HT-29 (cell line): ENCODE results near the gene CEP57. TPM values are rescaled to one million over a fixed set of nuclear protein-coding genes. Genes with fewer than 3 reads are reported as not detected.

Experiments
- DNase-seq: peaks from one replicate; pipeline ENCODE4 v3.0.0-alpha.2; 2015; ENCODE audit warnings: low spot score
- total RNA-seq: library from RNA; depleted of rRNA; stranded (reverse); fragments of >200 nt; shearing (Covaris generic); gene quantifications from 2 replicates; pipeline ENCODE4 v1.2.3, GENCODE V29; 2014; rRNA removed

CEP57 gene
- total RNA-seq: 24.8 and 26.0 TPM in 2 replicates

DNA sequence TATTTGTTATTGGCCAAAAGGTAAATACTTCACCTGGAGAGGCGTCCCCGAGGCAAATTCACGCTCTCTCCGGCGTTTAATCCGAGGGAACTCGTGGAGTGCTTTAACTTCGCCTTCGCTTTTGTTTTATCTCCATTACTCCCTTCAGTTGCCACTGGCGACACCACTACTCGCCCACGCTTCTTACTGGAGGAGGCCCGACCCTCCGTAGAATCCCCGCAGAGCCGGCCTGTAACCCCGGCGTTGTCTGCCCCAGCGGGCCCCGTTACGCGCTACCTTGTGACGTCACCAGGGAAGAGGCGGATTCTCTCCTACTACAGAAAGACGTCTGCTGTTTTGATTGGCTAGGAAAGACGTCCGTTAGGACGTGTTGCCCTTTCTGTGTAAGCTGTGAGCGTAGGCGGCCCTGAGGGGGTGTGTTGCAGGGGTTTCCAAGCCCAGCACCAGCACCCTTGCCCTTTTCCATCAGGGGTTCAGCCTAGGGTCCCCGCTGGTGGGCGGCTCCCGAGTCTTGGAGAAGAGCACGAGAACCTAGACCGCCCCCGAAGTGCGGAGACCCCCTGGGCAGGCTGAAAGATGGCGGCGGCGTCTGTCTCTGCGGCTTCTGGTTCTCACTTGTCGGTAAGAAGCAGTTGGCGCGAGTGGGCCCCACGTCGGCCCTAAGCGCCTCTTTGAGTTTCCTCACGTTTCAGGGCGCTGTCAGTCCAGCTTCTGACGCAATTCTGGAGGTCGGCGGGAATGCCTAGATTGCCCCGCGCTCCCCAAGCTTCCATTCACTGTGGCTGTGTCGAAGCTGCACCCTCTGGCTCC, at the start of gene CEP57:
TSS of gene CEP57 (plus strand) at position 376 of the 810 bp plus-strand sequence. CDS start at position 577, 201 bp downstream.
- DNase-seq: peak; percentile 98

DNA sequence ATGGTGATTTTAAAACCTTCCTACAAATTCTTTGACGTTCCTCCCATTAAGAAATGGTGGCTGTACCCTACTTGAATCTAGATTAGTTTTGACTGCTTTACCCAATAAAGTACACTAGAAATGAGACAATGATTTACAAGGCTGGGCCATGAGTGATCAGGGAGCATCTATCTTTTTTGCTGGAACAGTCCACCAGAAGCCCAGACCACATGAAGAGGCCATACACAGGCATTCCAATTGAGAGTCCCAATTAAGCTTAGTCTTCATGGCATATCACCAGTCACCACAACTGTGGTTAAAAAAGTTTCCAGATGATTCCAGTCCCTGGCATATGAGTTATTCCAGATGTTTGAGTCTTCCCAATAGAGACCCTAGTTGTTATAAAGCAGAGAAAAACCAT, 40.2 kb upstream of the CEP57 start:
- DNase-seq: no peak

DNA sequence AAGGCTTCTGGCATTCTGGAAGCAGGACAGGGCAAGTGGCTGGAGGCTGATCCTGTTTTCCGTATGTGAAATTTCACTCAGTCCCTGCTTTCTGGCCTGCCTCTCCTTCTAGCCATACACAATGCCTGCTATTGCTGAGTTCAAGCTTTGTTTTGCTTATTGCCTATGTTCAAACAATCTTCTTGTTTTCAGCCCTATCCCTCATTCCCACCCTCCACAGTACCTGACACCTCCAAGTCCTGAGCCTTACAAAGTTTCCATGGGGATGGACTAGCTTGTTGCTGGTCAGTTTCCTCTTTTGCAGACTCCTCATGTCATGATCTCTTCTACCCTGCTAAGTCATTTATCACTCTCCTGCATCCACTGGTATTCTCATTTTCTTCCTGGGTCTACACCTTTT, 38.8 kb upstream of the CEP57 start:
- no peak for DNase-seq

DNA sequence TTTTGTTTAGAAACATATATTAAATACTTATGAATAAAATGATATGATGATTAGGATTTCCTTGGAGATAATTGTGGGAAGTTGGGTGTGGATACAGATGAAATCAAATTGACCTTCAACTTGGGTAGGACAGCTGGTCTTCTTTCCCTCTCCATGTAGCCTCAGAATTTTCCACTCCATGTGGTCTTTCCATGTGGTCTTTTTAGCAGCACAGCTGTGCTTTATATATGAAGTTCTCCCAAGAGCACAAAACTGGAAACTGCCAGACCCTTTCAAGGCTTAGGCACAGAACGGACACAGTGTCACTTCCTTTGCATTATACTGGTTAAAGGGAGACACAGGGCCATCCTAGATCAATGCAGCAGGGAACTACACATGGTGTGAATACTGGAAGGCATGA, 29.4 kb upstream of the CEP57 start:
- DNase-seq: no peak

DNA sequence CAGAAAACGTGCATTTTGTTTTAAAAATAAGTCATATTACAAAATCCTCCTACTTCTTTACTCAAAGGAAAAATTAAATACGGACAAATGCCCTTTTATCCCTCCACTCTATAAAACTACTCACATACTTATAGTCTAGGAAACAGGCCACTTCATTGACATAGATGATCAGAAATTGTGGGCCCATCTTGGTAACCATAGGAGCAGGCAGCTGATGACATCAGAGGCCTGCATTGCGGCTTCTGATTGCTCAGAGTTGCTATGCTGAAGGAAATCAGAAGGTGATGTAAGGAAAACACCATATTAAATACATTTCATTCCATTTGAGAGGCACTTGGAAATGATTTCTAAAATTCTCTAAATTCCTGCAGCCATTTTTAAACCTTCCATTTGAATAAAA, 27.8 kb upstream of the CEP57 start:
- DNase-seq: no peak

DNA sequence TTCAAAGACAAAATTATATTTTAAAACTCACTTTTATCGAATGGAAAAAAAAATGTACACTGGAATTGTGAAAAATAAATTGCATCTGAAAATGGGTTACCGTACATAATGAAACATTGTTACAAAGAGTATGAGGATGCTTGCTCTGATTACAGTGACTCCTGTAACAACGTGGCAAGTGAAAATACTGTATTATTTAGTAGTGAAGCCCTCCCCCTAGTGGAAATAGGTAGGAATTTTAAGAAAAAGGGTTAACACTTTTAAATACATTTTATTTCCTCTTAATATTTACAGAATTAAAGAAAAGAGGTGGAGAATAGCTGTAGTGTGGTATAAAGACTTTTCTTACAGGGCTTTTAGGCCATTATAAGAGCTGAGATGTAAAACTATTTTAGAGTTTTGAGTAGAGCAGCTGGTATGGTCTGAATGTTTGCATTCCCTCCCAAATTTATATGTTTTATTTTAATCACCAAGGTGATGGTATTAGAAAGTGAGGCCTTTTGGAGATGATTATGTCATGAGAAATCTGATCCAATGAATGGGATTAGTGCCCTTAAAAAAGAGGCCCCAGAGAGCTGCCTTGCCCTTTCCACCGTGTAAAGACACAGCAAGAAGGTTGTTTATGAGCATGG, 25.9 kb upstream of the CEP57 start:
- DNase-seq: peak; percentile 71

DNA sequence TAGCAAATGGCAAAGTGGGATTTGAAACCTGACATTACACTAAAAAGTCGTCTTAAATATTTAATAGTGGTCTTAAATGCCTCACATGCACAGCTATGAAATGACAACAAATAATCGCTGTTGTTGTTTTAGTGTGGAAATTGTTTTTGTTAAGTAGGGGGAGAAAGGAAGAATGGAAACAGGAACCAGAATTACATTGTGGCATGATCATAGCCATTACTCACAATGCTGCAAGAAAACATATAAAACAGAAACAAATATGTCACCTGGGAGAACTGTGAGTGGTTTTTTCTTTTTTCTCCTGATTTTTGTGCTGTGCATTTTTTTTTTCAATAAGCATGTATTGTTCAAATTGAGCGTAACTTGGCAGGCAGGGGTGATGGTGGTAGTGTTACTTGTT, 23.6 kb upstream of the CEP57 start:
- DNase-seq: no peak

DNA sequence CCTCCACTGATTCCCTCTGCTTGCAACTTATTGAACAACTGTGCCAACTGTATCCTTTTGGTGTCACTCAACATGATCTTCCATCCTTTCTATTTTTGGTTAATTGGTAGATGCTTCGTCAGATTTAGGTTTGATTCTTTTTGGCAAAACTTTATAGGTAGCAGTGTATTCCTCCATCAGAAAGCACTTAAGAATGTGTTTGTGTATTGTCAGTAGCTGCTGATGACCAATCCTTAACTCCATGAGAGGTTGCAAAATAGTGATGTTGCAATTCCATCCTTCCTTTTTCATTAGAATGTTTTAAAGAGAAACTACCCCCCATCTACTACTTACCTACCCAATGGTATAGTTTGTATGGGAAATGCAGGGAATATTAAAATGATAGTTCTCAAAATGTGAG, 22.8 kb upstream of the CEP57 start:
- DNase-seq: no peak

DNA sequence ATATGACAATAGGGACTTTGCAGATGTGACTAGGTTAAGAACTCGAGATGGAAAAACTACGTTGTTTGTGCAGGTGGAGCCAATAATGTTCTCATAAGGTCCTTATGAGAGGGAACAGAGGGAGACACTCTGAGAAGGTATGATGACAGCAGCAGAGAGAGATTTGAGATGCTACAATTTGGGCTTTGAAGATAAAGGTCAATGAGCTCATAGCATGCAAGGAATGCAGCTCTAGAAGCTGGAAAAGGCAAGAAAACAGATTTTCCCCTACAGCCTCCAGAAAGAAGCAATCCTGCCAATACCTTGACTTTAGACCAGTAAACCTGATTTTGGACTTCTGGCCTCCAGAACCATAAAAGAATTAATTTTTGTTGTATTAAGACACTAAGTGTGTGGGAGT, 21.8 kb upstream of the CEP57 start:
- DNase-seq: no peak

DNA sequence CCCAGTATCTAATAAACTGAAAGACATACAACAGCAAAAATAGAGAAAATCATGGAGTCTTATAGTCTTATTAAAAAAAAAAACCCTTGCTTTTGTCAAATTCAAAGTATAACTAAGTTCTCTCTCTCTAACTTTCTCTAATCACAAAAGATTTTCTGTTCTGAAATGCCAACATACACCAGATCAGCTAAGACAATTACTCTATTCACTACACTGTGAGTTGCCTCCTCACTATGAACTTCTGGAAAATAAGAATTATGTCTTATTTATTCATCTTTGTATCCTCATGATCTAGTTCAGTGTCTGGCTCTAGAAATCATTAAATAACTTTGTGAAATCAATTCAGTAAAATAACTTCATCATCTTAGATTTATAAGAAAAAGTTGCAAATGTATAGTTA, 13.4 kb upstream of the CEP57 start:
- no peak for DNase-seq

DNA sequence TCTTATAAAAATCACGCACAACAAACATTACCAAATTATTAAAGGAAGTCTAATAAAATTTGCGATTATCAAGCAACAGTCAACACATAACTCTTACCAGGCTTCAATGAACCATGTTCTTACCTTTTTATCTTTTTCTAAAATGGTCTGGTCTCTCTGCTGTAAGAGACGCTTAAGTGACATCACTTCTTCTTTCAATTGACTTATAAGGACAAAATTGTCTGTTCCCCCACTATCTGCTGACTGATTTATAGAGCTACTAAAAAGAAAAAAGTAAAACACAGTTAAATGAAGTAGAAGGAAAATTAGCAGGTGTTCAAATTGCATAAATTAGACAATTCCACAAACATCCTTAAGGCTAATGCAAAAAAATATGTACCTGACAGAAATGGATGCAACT, 11.6 kb upstream of the CEP57 start:
- no peak for DNase-seq

DNA sequence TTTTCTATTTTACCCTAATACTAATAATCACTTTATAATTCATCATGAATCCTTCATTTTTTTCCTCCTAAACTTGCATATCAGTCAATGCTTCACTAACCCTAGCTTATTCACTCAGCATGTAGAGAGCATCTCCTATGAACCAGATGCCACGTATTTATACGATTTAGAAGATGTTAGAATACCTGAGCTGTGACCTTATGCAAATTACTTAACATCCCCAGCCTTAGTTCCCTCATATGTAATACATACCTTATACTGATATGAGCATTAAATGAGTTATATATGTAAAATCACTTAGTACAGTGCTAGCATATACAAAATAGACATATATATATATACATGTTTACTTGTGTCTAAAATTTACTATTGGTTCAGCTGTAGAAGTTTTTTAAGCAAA, 9.8 kb upstream of the CEP57 start:
- DNase-seq: no peak

DNA sequence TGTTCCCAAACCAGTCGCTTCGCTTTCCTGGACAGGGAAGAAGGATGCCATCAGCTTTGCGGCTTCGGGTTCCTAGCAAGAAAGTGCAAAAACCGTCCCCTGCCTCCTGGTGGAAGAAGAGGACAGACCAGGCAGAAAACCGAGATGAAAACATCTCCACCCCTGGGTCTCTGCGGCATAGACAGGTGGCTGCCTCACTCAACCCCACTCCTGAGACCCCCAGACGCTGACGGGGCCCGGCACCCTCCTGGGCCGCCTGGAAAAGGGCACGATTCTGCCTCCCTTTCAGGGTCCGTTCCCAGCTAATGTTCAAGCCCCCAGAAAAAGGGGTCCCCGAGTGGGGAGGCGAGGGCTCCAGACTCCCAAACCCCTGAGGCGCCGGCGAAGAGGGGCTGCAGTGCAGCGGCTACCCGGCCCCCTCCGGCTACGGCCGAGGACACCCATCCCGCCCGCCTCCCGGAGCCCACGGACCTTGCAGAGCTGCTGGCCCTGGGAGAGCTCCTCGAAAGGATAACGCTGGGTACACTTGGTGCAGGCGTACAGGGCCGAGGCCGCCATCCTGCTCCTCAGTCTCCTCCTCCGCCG, 1.3 kb upstream of the CEP57 start:
- DNase-seq: peak; percentile 66

DNA sequence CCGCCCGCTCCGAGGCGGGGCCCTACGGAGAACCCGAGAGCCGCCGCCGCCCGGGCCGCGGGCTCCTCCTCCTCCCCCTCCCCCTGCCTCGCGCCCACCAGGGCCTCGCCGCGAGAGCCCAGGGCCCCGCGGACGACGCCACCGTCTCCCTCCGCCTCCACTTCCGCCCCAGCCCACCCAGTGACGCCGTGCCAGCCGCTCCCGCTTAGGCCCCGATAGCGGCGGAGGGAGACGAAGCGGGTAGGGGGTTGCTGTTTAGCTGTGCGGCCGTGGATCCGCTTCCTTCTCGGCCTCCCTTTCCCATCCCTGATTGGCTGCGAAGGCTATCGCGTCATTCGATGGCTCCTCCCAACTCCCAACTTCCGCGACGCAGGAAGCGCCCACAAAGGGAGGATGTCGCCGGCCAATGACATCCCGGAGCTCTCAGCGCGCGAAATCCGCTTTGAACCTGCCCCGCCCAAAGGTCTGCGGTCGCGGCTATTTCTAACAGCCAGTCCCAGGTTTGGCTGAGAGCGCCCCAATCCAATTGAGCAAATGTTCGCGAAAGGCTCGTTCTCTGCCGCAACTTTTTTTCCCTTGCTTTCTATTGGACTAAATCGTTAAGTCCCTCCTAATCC, 684 bp upstream of the CEP57 start, which contains the start of gene FAM76B:
TSS of gene FAM76B (minus strand) at position 277 of the 617 bp plus-strand sequence. CDS start 304 bp downstream, outside the sequence.
- peak; percentile 99 for DNase-seq

DNA sequence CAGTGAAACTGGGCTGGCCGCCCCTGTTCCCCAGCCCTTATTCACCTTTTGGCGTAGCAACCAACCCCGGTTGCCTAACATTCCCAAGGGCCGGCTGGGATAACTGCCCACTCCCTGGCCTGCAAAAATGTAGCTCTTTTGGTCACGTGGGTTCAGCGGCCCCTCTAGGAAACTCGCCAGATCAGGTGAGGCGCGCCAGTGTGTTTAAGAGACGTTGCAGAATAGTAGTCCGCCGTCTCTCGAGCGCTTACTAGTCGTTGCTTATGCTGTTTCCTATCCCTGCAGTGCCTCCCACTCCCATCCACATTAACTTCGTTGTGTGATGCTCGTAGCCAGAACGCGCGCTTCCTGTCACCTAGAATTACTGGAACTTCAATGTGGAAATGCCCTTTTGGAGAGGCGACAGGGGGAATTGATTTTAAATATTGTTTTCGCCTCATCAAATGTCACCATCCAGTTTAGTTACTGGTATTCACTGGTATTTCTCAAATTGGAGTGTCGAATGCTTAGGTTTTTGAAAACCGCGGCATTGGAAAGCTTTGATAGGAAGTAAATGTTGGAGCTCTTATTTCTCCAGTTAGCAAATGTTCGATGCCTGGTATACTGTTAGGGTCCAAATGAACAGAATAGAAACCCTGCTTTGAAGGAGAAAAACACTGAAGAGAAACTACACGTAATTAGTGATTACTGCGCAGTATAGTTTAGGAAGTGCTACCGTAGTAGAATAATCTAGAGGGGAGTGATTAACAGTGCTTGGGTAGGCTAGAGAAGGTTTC, 823 bp downstream of the CEP57 start:
- peak; percentile 88 for DNase-seq

DNA sequence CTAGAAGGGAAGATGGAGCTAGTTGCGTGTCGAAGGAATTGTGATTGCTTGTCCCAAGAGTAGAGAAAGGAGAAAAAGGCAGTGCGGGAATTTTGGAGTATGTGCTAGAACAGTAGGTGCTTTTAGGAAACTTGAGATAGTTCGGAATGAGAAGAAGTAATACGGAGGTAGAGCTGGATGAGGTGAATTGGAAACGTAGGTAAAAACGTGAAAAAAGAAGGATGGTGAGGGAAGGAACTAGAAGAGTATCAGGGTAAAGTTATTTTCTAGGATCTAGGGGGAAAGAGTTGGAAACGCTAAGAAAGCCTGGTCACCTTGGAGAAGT, 1.4 kb downstream of the CEP57 start:
- no peak for DNase-seq

DNA sequence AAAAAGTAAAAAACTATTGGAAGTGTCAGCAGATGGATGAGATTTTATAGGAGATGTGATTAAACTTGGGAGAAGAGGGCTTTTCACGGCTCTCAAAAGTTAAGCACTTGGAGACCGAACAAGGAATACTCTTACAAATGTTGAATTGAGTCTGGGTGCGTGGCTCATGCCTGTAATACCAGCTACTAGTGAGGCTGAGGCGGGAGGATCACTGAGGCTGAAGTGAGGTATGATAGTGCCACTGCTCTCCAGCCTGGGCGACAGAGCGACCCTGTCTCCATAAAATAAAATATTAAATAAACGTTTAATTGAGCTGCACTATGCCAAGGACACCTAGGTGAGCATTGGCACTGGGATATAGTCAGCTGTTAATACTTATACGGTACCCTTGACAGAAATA, 1.9 kb downstream of the CEP57 start:
- DNase-seq: no peak

DNA sequence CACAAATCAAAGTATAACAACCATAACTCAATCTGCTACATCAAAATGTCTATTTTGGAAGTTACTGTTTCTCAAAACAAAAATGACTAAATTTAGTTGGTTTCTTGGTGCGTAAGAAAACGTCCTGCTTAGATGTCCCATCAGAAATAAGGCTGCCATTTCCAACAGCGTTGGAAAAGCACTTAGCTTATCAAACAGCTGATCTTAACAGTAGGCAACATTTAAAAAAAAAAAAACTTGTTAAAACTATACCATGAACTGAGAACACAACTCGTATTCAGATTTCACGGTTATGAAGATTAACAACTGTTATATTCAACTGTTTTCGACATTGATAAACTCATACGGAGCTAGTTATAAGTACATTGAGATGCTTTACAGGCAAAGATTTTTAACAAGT, 2.4 kb downstream of the CEP57 start:
- no peak for DNase-seq

DNA sequence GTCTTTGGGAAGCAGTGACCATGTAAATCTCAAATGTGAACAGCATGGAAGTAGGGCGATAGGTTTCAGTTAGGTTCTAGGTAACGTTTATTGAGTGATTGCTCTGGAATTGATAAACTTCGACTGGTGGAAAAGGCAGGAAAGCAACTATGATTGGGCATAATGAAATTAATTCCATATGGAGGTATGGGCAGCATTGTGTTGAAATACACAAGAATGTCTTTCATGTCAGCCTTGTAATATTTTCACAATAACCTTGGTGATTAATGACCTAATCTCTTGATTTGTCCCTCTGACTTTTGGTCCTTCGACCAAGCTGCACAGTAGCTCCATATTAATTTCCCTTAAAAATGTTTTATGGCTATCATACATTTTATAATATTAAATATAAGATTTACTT, 2.8 kb downstream of the CEP57 start:
- DNase-seq: no peak

DNA sequence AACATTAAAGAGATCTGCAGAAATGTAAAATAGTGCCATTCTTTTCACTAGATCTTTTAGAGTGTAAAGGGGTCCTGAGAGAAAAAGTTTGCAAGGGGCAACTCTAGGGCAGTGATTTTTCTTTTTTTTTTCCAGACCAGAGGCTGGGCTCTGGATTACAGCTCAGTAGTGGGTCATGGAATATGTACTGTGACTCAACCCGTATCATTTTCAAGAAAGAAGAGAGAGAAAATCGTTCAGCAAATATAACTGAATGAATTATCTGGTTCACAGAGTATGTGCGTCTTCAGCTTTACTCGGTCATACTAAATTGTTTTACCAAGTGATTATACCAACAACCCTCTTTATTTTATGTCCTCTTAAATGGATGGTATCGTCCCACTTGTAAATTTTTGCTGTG, 3.8 kb downstream of the CEP57 start:
- DNase-seq: no peak

DNA sequence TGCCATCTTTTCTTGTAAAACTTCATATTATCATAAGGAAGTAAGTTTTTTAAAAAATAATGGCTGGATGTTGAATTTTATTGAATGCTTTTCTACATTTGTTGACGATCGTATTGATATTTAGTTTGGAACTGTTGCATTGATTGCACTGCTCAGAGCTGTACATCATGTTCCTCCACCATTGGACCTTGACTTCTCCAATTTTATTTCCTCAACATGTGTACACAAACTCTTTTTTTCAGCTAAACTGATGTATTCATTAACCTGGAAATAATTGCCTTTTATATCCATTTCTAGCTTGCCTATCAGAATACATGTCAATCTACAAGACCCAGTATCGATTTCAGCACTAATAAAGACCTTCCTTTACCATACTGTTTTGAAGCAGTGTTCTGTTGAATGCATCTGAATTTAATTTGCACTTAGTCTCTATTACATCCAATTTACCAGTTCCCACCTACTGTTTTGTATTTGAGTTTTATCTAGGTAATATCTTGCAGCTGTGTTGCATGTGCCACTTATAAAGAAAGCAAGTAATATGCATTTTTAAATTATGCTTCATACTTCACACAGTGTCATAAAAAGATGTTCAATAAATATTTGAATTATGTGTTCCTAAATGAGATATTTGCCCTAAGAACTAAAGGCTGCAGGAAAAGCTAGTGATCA, 5.5 kb downstream of the CEP57 start:
- DNase-seq: no peak
